PC-9 (cell line): Measurements from ENCODE around the gene LAMB4. TPM values are rescaled to one million over a fixed set of nuclear protein-coding genes. Genes with fewer than 3 reads are reported as not detected.
A peak's percentile ranks its signal among the peaks of the same experiment; 100 is the strongest.

ENCODE experiments used
- BruUV-seq: library from RNA; stranded (reverse); fragments of 400-500 nt; replicated peaks from 2 replicates; lab custom pipeline; 2021; lab: Mats Ljungman, UMichigan
- CTCF ChIA-PET: fragments of 300-600 bp; sonication (Branson Sonifier 250); formaldehyde crosslinking; loops from one replicate; lab custom pipeline; 2022; ENCODE audit warnings: antibody characterized with exemption; lab: Charles Lee
- POLR2A ChIA-PET: fragments of 300-600 bp; sonication (Branson Sonifier 250); formaldehyde crosslinking; loops from one replicate; lab custom pipeline; 2022; ENCODE audit warnings: antibody characterized with exemption; ENCODE audit not compliant: unreplicated experiment; lab: Charles Lee
- DNase-seq, 2 experiments: peaks; one replicate each; pipeline versions ENCODE4 v3.0.0 to v3.0.0-alpha.2; 2015 to 2022; ENCODE audit warnings: mixed read lengths in 1 of 2
- H2AFZ ChIP-seq: fragments of 200-600 bp; sonication (generic); 2 replicates; pipeline ENCODE4 v1.8.1; 2017; ENCODE audit warnings: antibody characterized with exemption
- H3F3A ChIP-seq: fragments of 200-600 bp; sonication (generic); 2 replicates; pipeline ENCODE4 v1.8.1; 2017; ENCODE audit warnings: antibody characterized with exemption, mild to moderate bottlenecking, low read depth; ENCODE audit not compliant: insufficient read depth
- H3K27ac ChIP-seq: fragments of 200-600 bp; sonication (generic); 2 replicates; pipeline ENCODE4 v1.6.1; 2016; ENCODE audit warnings: mixed run types
- H3K27me3 ChIP-seq: fragments of 200-600 bp; sonication (generic); 2 replicates; pipeline ENCODE4 v1.6.1; 2016; ENCODE audit warnings: low read depth, mixed run types; ENCODE audit not compliant: insufficient read depth
- H3K36me3 ChIP-seq: fragments of 200-600 bp; sonication (generic); 2 replicates; pipeline ENCODE4 v1.6.1; 2016; ENCODE audit warnings: low read depth, mixed run types
- H3K4me1 ChIP-seq: fragments of 200-600 bp; sonication (generic); replicated peaks from 2 replicates; pipeline ENCODE4 v1.6.1; 2016; ENCODE audit warnings: mixed run types; ENCODE audit not compliant: insufficient read depth
- H3K4me2 ChIP-seq: fragments of 200-600 bp; sonication (generic); 2 replicates; pipeline ENCODE4 v1.6.1; 2017; ENCODE audit warnings: mixed run types
- H3K4me3 ChIP-seq: fragments of 200-600 bp; sonication (generic); 2 replicates; pipeline ENCODE4 v1.6.1; 2016; ENCODE audit warnings: mixed run types
- H3K79me2 ChIP-seq: fragments of 200-600 bp; sonication (generic); 2 replicates; pipeline ENCODE4 v1.6.1; 2017; ENCODE audit warnings: low read depth, mixed run types
- H3K9me2 ChIP-seq: fragments of 200-600 bp; sonication (generic); 2 replicates; pipeline ENCODE4 v1.8.1; 2017; ENCODE audit warnings: mild to moderate bottlenecking; ENCODE audit not compliant: insufficient read depth
- H3K9me3 ChIP-seq: fragments of 200-600 bp; sonication (generic); 2 replicates; pipeline ENCODE4 v1.8.1; 2016; ENCODE audit warnings: low read depth; ENCODE audit not compliant: insufficient read depth
- H4K20me1 ChIP-seq: fragments of 200-600 bp; sonication (generic); 2 replicates; pipeline ENCODE4 v1.8.1; 2017; ENCODE audit not compliant: insufficient read depth
- CTCF ChIP-seq: fragments of 200-600 bp; sonication (generic); conservative IDR thresholded peaks from 2 replicates; pipeline ENCODE4 v1.6.1; 2017; ENCODE audit warnings: mixed run types, antibody characterized with exemption, mild to moderate bottlenecking, moderate library complexity
- EZH2 ChIP-seq: fragments of 200-600 bp; sonication (generic); IDR thresholded peaks from 2 replicates; pipeline ENCODE4 v1.8.0; 2017; ENCODE audit warnings: antibody characterized with exemption, low read depth
- intact Hi-C: fragments of 100-400 bp; cut with micrococcal nuclease; formaldehyde crosslinking; loops from one replicate; pipeline ENCODE4 v1.10.0; 2022; ENCODE audit not compliant: unreplicated experiment
- total RNA-seq: library from RNA; stranded (reverse); gene quantifications from 2 replicates; pipeline ENCODE4 v1.2.3, GENCODE V29; 2021

Gene LAMB4
- total RNA-seq, 1 experiment from 2014 or later = 0.83 TPM

GRCh38 chr7:108017776-108018151 lies 112.4 kb downstream of the LAMB4 start:
- H3F3A ChIP-seq = 0 out of 2 replicates have a peak, but pooled peaks cover 12% of the 10 kb centered on the region
- H3K9me2 ChIP-seq = no peaks in the 10 kb centered on the region
- H3K9me3 ChIP-seq = no peaks in the 10 kb centered on the region
- H2AFZ ChIP-seq = no peak overlapping the region; the same call in 1 of the 2 replicates
- DNase-seq = no peak
- ChIA-PET POLR2A (no interaction called here), CTCF (interaction anchor here (0.6 kb wide), 1 partner anchor 143 kb away, joined by 4 read pairs; no protein-coding TSS in a partner anchor)
- no peaks in the 10 kb centered on the region for H3K79me2 ChIP-seq
- H4K20me1 ChIP-seq = no peaks in the 10 kb centered on the region
- TF ChIP-seq CTCF (no peak), EZH2 (no peak)
- H3K4me3 ChIP-seq = no peak overlapping the region
- H3K36me3 ChIP-seq = no peaks in the 10 kb centered on the region
- H3K27ac ChIP-seq = no peak overlapping the region
- peaks cover 41% of the 10 kb centered on the region for H3K4me1 ChIP-seq
- no peaks in the 10 kb centered on the region for H3K27me3 ChIP-seq
- peak overlapping the region; percentile 2; the same call in 1 of the 2 replicates for H3K4me2 ChIP-seq
- BruUV-seq = no TSS peak
- intact Hi-C loops = no loop called here

GRCh38 chr7:108016841-108017775 lies 113.1 kb downstream of the LAMB4 start:
- Histone ChIP-seq H3K4me3 (no peak overlapping the region), H3K27me3 (no peaks in the 10 kb centered on the region), H3K27ac (no peak overlapping the region), H3K36me3 (no peaks in the 10 kb centered on the region), H2AFZ (no peak overlapping the region; the same call in 1 of the 2 replicates), H3K9me2 (no peaks in the 10 kb centered on the region), H3K79me2 (no peaks in the 10 kb centered on the region), H3K4me2 (peak overlapping the region; percentile 2; the same call in 1 of the 2 replicates), H3F3A (0 out of 2 replicates have a peak, but pooled peaks cover 12% of the 10 kb centered on the region), H3K4me1 (peaks cover 44% of the 10 kb centered on the region), H4K20me1 (no peaks in the 10 kb centered on the region), H3K9me3 (no peaks in the 10 kb centered on the region)
- DNase-seq = no peak
- intact Hi-C loops = no loop called here
- TF ChIP-seq CTCF (peak; percentile 59), EZH2 (no peak)
- ChIA-PET POLR2A (no interaction called here), CTCF (interaction anchor here (0.6 to 1.3 kb wide), 2 partner anchors 129 to 142 kb away, joined by 3 to 4 read pairs; no protein-coding TSS in a partner anchor)
- BruUV-seq = no TSS peak

- Histone ChIP-seq H3K27ac (no peak overlapping the region), H3F3A (0 out of 2 replicates have a peak, but pooled peaks cover 12% of the 10 kb centered on the region), H3K4me1 (peaks cover 47% of the 10 kb centered on the region), H3K36me3 (no peaks in the 10 kb centered on the region), H3K9me3 (no peaks in the 10 kb centered on the region), H4K20me1 (no peaks in the 10 kb centered on the region), H3K4me2 (no peak overlapping the region), H3K4me3 (no peak overlapping the region), H3K79me2 (no peaks in the 10 kb centered on the region), H3K9me2 (no peaks in the 10 kb centered on the region), H3K27me3 (no peaks in the 10 kb centered on the region), H2AFZ (no peak overlapping the region)
- no TSS peak for BruUV-seq
- POLR2A ChIA-PET = interaction anchor here (0.6 to 0.7 kb wide), 2 partner anchors 11 to 28 kb away, joined by 5 to 22 read pairs; no protein-coding TSS in a partner anchor
- intact Hi-C loops = no loop called here
- CTCF ChIA-PET = interaction anchor here (0.5 kb wide), 1 partner anchor 81 kb away, joined by 3 read pairs; no protein-coding TSS in a partner anchor
- no peak for DNase-seq
- TF ChIP-seq CTCF (no peak), EZH2 (no peak)
Observed at GRCh38 chr7:108015740-108016139, 114.4 kb downstream of the LAMB4 start.
